K562 (cell line): ENCODE measurements around the gene NAA10. TPM values are rescaled to one million over a fixed set of nuclear protein-coding genes. Genes with fewer than 3 reads are reported as not detected.

ENCODE experiments used
- ATAC-seq: fragments of 200-7000 bp; cut with Tn5 transposase; 3 replicates; pipeline ENCODE4 v1.9.1; 2020; ENCODE audit warnings: moderate library complexity
- BruUV-seq: library from RNA; stranded (reverse); fragments of 400-500 nt; replicated peaks from 2 replicates; lab custom pipeline; 2021; lab: Mats Ljungman, UMichigan
- CTCF ChIA-PET: fragments of 300-600 bp; formaldehyde crosslinking; extraction: SDS; loops from one replicate; lab custom pipeline; 2021; ENCODE audit warnings: low intra/inter-chr PET ratio; lab: Yijun Ruan, JAX
- POLR2A ChIA-PET: fragments of 300-600, 350-650 bp; sonication (Branson Sonifier 250); formaldehyde crosslinking; extraction: SDS; loops from one replicate; lab custom pipeline; 2021; ENCODE audit warnings: antibody characterized with exemption, inconsistent platforms; lab: Yijun Ruan, JAX
- DNase-seq, 4 experiments: peaks; one replicate each; pipeline versions ENCODE4 v3.0.0 to v3.0.0-alpha.2; 2011 to 2018; ENCODE audit warnings: low spot score in 3 of 4, mixed read lengths in 3 of 4; ENCODE audit errors: extremely low read depth in 1 of 4
- FAIRE-seq: peaks from 2 replicates; lab custom pipeline; 2011; peaks lifted over from hg19 to GRCh38; lab: Jason Lieb, UNC
- H2AFZ ChIP-seq: 2 replicates; pipeline ENCODE4 v1.6.0; 2011; ENCODE audit warnings: low read depth, low read length, control low read depth, inconsistent platforms
- H3K27ac ChIP-seq: fragments of 200-600 bp; 3 replicates; pipeline ENCODE4 v1.8.0; 2011; ENCODE audit warnings: low read depth, mild to moderate bottlenecking, control low read depth, inconsistent platforms, low read length, moderate library complexity, mixed read lengths; ENCODE audit errors: extremely low read depth
- H3K27me3 ChIP-seq, 2 experiments: fragments of 300-600 bp in 1 of 2; 2 replicates in 1 of 2; 3 replicates in 1 of 2; pipeline versions ENCODE4 v1.6.0 to v1.8.0; 2011; ENCODE audit warnings: inconsistent platforms in 2 of 2, low read length in 2 of 2, mild to moderate bottlenecking in 1 of 2, mixed read lengths in 1 of 2, moderate library complexity in 1 of 2; ENCODE audit not compliant: control insufficient read depth in 2 of 2, insufficient read depth in 2 of 2
- H3K36me3 ChIP-seq: fragments of 300-600 bp; 3 replicates; pipeline ENCODE4 v1.8.0; 2011; ENCODE audit warnings: mild to moderate bottlenecking, low read length, inconsistent platforms; ENCODE audit not compliant: control insufficient read depth, insufficient read depth
- H3K4me1 ChIP-seq, 2 experiments: fragments of 200-600 bp in 1 of 2; replicated peaks in 1 of 2; 2 replicates in 1 of 2; 3 replicates in 1 of 2; pipeline versions ENCODE4 v1.5.1 to v1.8.0; 2011; ENCODE audit warnings: inconsistent platforms in 2 of 2, low read length in 2 of 2, mild to moderate bottlenecking in 1 of 2, mixed read lengths in 1 of 2, moderate library complexity in 1 of 2; ENCODE audit not compliant: control insufficient read depth in 2 of 2, insufficient read depth in 2 of 2
- H3K4me2 ChIP-seq: 2 replicates; pipeline ENCODE4 v1.6.1; 2011; ENCODE audit warnings: low read length, control low read depth, inconsistent platforms, mixed read lengths; ENCODE audit not compliant: insufficient read depth
- H3K4me3 ChIP-seq: fragments of 200-600 bp; sonication (generic), shearing (Covaris generic); 2 replicates; pipeline ENCODE4 v1.5.1; 2016; ENCODE audit warnings: control low read depth, inconsistent platforms
- H3K79me2 ChIP-seq: fragments of 200-600 bp; 3 replicates; pipeline ENCODE4 v1.8.0; 2011; ENCODE audit warnings: low read length, inconsistent platforms; ENCODE audit not compliant: control insufficient read depth, insufficient read depth
- H3K9ac ChIP-seq, 2 experiments: 2 replicates each; pipeline versions ENCODE4 v1.6.0 to v1.6.1; 2011; ENCODE audit warnings: low read depth in 2 of 2, low read length in 2 of 2, control low read depth in 1 of 2, inconsistent platforms in 1 of 2, mild to moderate bottlenecking in 1 of 2, mixed read lengths in 1 of 2; ENCODE audit not compliant: insufficient read depth in 1 of 2
- H3K9me1 ChIP-seq: one replicate; pipeline ENCODE4 v1.6.0; 2011; ENCODE audit warnings: inconsistent platforms, mild to moderate bottlenecking, low read length, moderate library complexity; ENCODE audit not compliant: control insufficient read depth, insufficient read depth
- H3K9me3 ChIP-seq: replicated peaks from 2 replicates; pipeline ENCODE4 v1.5.1; 2011; ENCODE audit warnings: low read depth, low read length, inconsistent platforms; ENCODE audit not compliant: control insufficient read depth, insufficient read depth
- H4K20me1 ChIP-seq: replicated peaks from 2 replicates; pipeline ENCODE4 v1.6.1; 2011; ENCODE audit warnings: low read length, inconsistent platforms, mixed read lengths; ENCODE audit not compliant: control insufficient read depth, insufficient read depth
- ETV5 ChIP-seq: sonication (generic); formaldehyde crosslinking; IDR thresholded peaks from 2 replicates; pipeline ENCODE4 v1.4.0; 2020; ENCODE audit warnings: low read depth, mild to moderate bottlenecking, missing genetic modification reagents
- HNRNPH1 ChIP-seq: fragments of 200-400 bp; formaldehyde crosslinking; optimal IDR thresholded peaks from 2 replicates; pipeline ENCODE3; 2017; ENCODE audit warnings: low read depth, mild to moderate bottlenecking, low read length, moderate library complexity
- HSF4 ChIP-seq: fragments of 250-450 bp; sonication (Bioruptor Pico); IDR thresholded peaks from 2 replicates; pipeline ENCODE4 v2.1.2; 2022; ENCODE audit warnings: mild to moderate bottlenecking, moderate library complexity, borderline replicate concordance
- KDM5B ChIP-seq: fragments of 200-600 bp; sonication (generic); IDR thresholded peaks from 2 replicates; pipeline ENCODE4 v1.6.1; 2012; ENCODE audit warnings: low read depth, mild to moderate bottlenecking, moderate library complexity, low read length, control low read depth, inconsistent platforms; ENCODE audit not compliant: insufficient replicate concordance
- NUFIP1 ChIP-seq: fragments of 450-650 bp; IDR thresholded peaks from 2 replicates; pipeline ENCODE4 v1.6.1; 2018; ENCODE audit not compliant: partially characterized antibody
- PML ChIP-seq: IDR thresholded peaks from 2 replicates; pipeline ENCODE4 v1.6.1; 2012; ENCODE audit warnings: low read length, inconsistent platforms
- PTRF ChIP-seq: fragments of 450-650 bp; IDR thresholded peaks from 2 replicates; pipeline ENCODE4 v1.6.1; 2016; ENCODE audit warnings: mild to moderate bottlenecking, missing genetic modification characterization, missing compliant biosample characterization
- SOX6 ChIP-seq: fragments of 450-650 bp; IDR thresholded peaks from 2 replicates; pipeline ENCODE4 v1.6.1; 2014; ENCODE audit warnings: mild to moderate bottlenecking
- WGBS: fragments of 100-300 bp; shearing (Covaris generic); methylation state at CpG from one replicate; pipeline ENCODE4 v1.1.6; 2016; ENCODE audit warnings: low coverage, mixed read lengths; ENCODE audit not compliant: insufficient coverage; ENCODE audit errors: missing lambda C conversion rate; 5-methylcytosine and 5-hydroxymethylcytosine counted together
- in situ Hi-C: fragments of 300-500 bp; cut with MboI; formaldehyde crosslinking; loops from 4 replicates; pipeline ENCODE4 v1.15.0; 2018; ENCODE audit warnings: inconsistent platforms, mixed read lengths
- intact Hi-C: fragments of 100-400 bp; cut with micrococcal nuclease; formaldehyde crosslinking; loops from 2 replicates; pipeline ENCODE4 v1.14.2; 2022
- polyA plus RNA-seq, 8 experiments: library from polyadenylated mRNA; depleted of rRNA in 4 of 8; stranded (reverse) in 5 of 8; unstranded in 3 of 8; fragments of >200 nt; fragmentation: Nextera tagmentation in 2 of 8; fragmentation: Illumina TruSeq in 1 of 8; extraction: Ambion mirVana in 2 of 8; extraction: Trizol in 1 of 8; gene quantifications; 2 replicates each; pipeline versions ENCODE4 v1.2.1 to v1.2.3, GENCODE V29; 2011 to 2014; ENCODE audit warnings: inconsistent platforms in 1 of 8, missing spikeins in 1 of 8
- total RNA-seq, 7 experiments: library from RNA; depleted of rRNA in 6 of 7; stranded (reverse); fragments of >200 nt in 6 of 7; fragmentation: Illumina TruSeq in 2 of 7; extraction: Trizol in 2 of 7; gene quantifications; 2 replicates each; pipeline versions ENCODE4 v1.2.1 to v1.2.3, GENCODE V29; 2011 to 2021; ENCODE audit warnings: low replicate concordance in 1 of 7

NAA10 gene
- total and polyA plus RNA-seq, 9 of the 15 experiments (the other 6 are each of a cell fraction or from before 2014, with no cell fraction given) = 11.1 to 250 (median 134) TPM

- intact Hi-C loops = no loop called here
- Histone ChIP-seq H3K27ac (no peak overlapping the region), H3K9ac (peak overlapping the region in 1 of 2 experiments; percentile 26; a peak in 2 of 4 replicates), H3K9me1 (no peaks in the 10 kb centered on the region), H4K20me1 (peaks cover 5% of the 10 kb centered on the region; the same call in 1 of the 2 replicates), H3K9me3 (no peaks in the 10 kb centered on the region), H3K36me3 (peaks cover 34% of the 10 kb centered on the region; the same call in 2 of the 3 replicates), H3K27me3 (no peaks in the 10 kb centered on the region), H3K4me3 (no peak overlapping the region), H2AFZ (no peak overlapping the region), H3K4me1 (peaks cover 0 to 30% of the 10 kb centered on the region in 2 experiments; a peak in 3 of 5 replicates), H3K4me2 (no peak overlapping the region), H3K79me2 (no peaks in the 10 kb centered on the region)
- DNase-seq (no peak), ATAC-seq (no peak), FAIRE-seq (no peak)
- ChIA-PET CTCF (no interaction called here), POLR2A (interaction anchor here (0.9 kb wide), 1 partner anchor 11 kb away, joined by 4 read pairs; no protein-coding TSS in a partner anchor)
- TF ChIP-seq KDM5B (no peak), HSF4 (CRISPR knock-in tag) (no peak), PML (no peak), SOX6 (no peak), HNRNPH1 (no peak), ETV5 (CRISPR knock-in tag) (no peak), PTRF (tag) (no peak), NUFIP1 (no peak)
- in situ Hi-C loops = no loop called here
- BruUV-seq = no TSS peak
- 100% methylated on average over 4 of the region's 17 CpGs for WGBS
These were observed 21.1 kb downstream of the NAA10 start for GRCh38 chrX:153913701-153914100.
